ENCODE measurements around the gene RIN3.

RIN3 gene

DNA sequence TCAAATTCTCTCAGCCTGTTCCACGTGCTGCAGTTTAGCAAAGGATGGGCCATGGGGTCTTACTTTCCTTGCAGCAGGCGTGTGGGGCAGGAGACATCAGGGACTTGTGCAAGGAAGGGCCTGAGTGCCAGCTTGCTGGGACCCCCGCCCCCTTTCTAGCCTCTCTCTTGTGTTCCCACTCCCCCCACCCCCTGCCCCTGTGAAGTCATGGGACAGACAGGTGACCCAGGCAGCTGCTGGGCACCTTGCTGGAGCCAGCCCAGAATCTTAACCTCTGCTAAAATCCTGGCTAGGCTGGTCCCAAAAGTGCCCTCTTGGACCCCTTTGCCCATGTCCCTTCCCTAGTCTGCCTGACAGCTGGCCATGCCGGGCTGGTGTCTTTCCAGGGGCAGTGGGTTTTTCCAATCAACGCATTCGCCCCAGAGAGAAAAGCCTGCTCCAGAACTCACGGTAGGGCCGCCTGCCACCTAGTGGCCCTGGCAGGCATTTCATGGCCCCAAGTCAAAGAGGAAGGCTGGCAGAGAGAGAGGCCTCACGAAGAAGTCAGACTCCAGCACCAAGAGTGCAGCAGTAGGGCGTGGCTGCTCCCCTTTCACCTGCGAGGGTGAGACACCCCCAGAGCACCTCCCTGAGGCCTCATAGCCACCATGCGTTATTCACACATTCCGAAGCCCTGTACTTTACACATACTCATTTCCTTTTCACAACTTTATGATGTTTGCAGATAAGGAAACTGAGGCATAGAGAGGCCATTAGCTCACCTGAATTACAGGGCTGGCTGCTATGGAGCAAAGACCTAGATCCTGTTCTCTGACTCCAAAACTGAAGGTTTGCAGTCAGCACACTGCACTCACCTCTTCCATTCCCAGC is 167.4 kb downstream of the RIN3 start:
- H3K27ac ChIP-seq, result no peak overlapping the region
- TF ChIP-seq, protein P1, sequence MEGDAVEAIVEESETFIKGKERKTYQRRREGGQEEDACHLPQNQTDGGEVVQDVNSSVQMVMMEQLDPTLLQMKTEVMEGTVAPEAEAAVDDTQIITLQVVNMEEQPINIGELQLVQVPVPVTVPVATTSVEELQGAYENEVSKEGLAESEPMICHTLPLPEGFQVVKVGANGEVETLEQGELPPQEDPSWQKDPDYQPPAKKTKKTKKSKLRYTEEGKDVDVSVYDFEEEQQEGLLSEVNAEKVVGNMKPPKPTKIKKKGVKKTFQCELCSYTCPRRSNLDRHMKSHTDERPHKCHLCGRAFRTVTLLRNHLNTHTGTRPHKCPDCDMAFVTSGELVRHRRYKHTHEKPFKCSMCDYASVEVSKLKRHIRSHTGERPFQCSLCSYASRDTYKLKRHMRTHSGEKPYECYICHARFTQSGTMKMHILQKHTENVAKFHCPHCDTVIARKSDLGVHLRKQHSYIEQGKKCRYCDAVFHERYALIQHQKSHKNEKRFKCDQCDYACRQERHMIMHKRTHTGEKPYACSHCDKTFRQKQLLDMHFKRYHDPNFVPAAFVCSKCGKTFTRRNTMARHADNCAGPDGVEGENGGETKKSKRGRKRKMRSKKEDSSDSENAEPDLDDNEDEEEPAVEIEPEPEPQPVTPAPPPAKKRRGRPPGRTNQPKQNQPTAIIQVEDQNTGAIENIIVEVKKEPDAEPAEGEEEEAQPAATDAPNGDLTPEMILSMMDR (IDR thresholded peaks at IDR 0.05), result peak; percentile 97
- no peak for TF ChIP-seq ZFX (IDR thresholded peaks at IDR 0.05; ENCODE audit: borderline replicate concordance)

DNA sequence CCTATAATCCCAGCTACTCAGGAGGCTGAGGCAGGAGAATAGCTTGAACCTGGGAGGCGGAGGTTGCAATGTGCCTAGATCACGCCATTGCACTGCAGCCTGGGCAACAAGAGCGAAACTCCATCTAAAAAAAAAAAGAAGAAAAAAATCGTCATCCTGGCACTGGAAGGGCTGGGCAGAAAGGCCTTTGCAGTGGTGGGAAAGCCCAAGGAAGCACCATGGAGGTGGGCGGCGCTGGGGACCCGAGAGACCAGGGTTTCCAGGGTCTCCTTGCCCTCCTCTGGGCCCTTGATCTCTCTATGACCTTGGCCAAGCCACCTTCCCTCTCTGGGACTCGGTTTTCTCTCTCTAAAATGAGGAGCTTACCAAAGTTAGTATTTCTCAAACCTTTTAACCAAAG is 169.5 kb downstream of the RIN3 start:
- TF ChIP-seq, protein P1 (IDR thresholded peaks at IDR 0.05), result no peak
- no peak for TF ChIP-seq ZFX (IDR thresholded peaks at IDR 0.05; ENCODE audit: borderline replicate concordance)
- no peak overlapping the region for H3K27ac ChIP-seq

DNA sequence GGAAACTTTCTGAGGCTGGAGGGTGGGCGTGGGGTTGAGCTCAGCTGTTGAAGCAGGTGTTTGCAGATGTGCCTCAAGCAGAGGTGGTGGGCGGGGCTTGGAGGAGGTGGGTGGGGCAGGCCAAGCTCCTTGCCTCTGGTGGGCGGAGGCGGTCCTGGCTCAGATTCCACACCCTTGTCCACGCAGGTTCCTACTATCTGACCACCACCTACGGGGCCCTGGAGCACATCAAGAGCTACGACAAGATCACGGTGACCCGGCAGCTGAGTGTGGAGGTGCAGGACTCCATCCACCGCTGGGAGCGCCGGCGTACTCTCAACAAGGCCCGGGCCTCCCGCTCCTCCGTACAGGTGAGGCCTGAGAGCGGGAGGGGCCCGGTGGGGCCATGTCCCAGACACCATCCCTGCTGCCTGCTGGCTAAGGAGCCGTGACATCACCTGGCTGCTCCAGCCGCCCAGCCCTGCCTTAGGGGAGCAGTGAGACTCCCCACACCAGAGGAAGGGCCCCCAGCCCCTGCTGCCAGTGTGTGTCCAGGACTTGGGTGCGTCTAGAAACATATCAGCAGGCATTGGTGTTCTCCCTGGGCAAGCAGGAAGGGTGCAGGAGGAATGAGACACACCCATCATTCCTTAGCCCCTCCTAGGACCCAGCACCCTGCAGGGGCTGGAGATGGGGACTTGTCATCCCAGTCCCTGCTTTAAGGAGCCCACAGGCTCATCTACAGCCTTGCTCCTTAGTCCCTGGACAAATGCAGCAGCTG is 171.4 kb downstream of the RIN3 start:
- no peak overlapping the region for H3K27ac ChIP-seq
- TF ChIP-seq, protein P1 (IDR thresholded peaks at IDR 0.05), result peak; percentile 27
- no peak for TF ChIP-seq ZFX (IDR thresholded peaks at IDR 0.05; ENCODE audit: borderline replicate concordance)

DNA sequence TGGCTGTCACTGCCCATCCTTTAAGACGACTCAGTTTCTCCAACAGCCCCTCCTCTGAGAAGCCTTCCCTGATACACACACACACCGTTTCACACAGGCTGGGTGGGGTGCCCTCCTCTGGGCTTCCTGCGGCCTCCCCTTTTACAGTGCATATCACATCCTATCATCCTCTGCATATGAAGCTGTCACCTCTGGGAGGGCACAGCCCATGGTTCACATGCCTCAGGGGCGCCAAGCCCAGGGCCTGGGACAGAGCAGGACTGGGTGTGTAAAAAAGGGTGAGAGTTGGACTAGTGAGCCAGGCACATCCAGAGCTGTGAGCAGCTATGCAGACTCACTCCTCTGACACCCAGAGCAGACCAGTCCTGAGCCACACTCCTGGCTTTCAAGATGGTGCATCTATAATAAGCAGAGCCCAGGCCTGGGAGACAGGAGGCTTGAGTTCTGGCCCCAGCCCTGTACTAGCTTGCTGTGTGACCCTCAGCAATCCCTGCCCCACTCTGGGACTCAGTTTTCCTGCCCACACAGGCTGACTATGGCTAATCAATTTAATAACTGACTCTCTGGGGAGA is 172.3 kb downstream of the RIN3 start:
- H3K27ac ChIP-seq, result no peak overlapping the region
- TF ChIP-seq, protein P1 (IDR thresholded peaks at IDR 0.05), result no peak
- TF ChIP-seq ZFX (IDR thresholded peaks at IDR 0.05; ENCODE audit: borderline replicate concordance), result no peak

DNA sequence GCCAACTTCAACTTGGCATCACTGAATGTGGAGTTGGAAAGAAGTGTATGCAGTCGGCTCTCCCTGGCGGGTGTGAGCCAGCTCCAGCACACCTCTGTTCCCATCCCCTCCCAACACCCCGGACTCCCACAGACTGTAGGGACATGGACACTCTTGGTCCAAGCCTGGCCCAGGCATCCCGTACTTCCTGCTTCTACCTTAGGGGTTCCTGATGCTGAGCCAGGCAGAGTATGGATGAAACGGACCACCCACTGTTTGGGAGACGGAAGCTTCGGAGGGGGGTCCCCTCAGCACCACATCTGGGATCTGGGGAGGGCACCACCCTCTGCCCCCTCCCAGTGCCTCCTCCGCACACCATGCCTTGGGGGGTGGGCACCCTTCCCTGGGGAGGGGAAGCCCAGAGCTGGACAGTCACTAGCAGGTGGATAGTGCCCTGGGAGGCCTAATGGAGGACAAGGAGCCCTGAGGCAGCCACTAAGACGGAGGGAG is 172.9 kb downstream of the RIN3 start:
- TF ChIP-seq ZFX (IDR thresholded peaks at IDR 0.05; ENCODE audit: borderline replicate concordance), result no peak
- TF ChIP-seq, protein P1 (IDR thresholded peaks at IDR 0.05), result no peak
- H3K27ac ChIP-seq, result no peak overlapping the region

DNA sequence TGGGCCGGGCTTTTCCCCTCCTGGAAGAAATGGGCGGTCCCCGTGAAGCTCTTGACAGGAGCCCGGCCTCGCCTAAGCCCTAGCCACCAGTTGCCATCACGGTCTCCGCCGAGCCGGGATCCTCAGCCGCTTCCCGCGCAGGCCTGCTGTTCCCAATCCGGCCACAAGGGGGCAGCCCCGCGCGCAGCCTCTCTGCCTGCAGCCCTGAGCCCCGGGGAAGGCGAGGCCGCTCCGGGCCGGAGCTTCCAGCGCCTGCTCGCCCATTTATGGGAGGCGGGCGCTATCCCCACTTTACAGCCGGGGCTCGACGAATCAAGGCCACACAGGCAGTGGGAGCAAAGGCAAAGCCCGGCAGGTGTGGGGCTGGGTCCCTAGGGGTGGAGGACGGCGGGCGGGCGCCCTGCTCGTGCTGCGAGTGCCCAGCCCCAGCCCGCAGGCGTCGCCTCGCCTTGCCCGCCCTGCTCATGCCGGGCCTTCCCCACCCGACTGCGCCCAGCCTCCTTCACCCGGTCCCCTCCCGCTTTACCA is 173.4 kb downstream of the RIN3 start:
- no peak for TF ChIP-seq ZFX (IDR thresholded peaks at IDR 0.05; ENCODE audit: borderline replicate concordance)
- TF ChIP-seq, protein P1 (IDR thresholded peaks at IDR 0.05), result peak; percentile 93

More for the DNA sequence above, 173.4 kb downstream of the RIN3 start:
- no peak overlapping the region for H3K27ac ChIP-seq
